HEK293 (cell line): ENCODE data around the gene CRTAP.
A peak's percentile ranks its signal among the peaks of the same experiment; 100 is the strongest.

ENCODE experiments used
- CTCF ChIA-PET: fragments of 350-600 bp; formaldehyde crosslinking; extraction: SDS; loops from one replicate; lab custom pipeline; 2021; ENCODE audit warnings: antibody characterized with exemption; lab: Yijun Ruan, JAX
- POLR2A ChIA-PET: fragments of 300-600 bp; formaldehyde crosslinking; extraction: SDS; loops from one replicate; lab custom pipeline; 2020; ENCODE audit warnings: antibody characterized with exemption, inconsistent platforms; lab: Yijun Ruan, JAX
- H3K27ac ChIP-seq: fragments of 200-500 bp; sonication (Bioruptor generic); 2 replicates; pipeline ENCODE4 v1.5.1; 2014; ENCODE audit warnings: low read depth, low read length, control low read depth, inconsistent platforms; ENCODE audit errors: extremely low read depth
- H3K36me3 ChIP-seq, 2 experiments: fragments of 200-500 bp in 1 of 2; sonication (Bioruptor generic) in 1 of 2; 1 replicate in 1 of 2; 2 replicates in 1 of 2; pipeline ENCODE4 v1.5.1; 2014 to 2017; ENCODE audit warnings: inconsistent platforms in 2 of 2, low read length in 2 of 2; ENCODE audit not compliant: control insufficient read depth in 2 of 2, insufficient read depth in 1 of 2
- H3K4me1 ChIP-seq: fragments of 200-500 bp; sonication (Bioruptor generic); 2 replicates; pipeline ENCODE4 v1.5.1; 2014; ENCODE audit warnings: mild to moderate bottlenecking, low read length, inconsistent platforms; ENCODE audit not compliant: control insufficient read depth, insufficient read depth
- H3K4me3 ChIP-seq: 2 replicates; pipeline ENCODE4 v1.5.1; 2011; ENCODE audit warnings: low read depth, mild to moderate bottlenecking, control low read depth, low read length, moderate library complexity
- H3K9me3 ChIP-seq: fragments of 200-500 bp; sonication (Bioruptor generic); 2 replicates; pipeline ENCODE4 v1.5.1; 2014; ENCODE audit warnings: low read depth, low read length, inconsistent platforms; ENCODE audit not compliant: control insufficient read depth, insufficient read depth
- GLIS2 ChIP-seq: fragments of 450-650 bp; formaldehyde crosslinking; IDR thresholded peaks from 2 replicates; pipeline ENCODE4 v1.5.1; 2016; ENCODE audit warnings: missing biosample characterization, missing genetic modification characterization
- KLF9 ChIP-seq: fragments of 450-650 bp; formaldehyde crosslinking; IDR thresholded peaks from 2 replicates; pipeline ENCODE4 v1.5.1; 2016; ENCODE audit warnings: missing biosample characterization, missing genetic modification characterization, low read depth
- MEIS1 ChIP-seq: sonication (generic); formaldehyde crosslinking; IDR thresholded peaks from 2 replicates; pipeline ENCODE4 v1.8.1; 2022; ENCODE audit warnings: missing genetic modification reagents, mild to moderate bottlenecking, borderline replicate concordance
- MZF1 ChIP-seq: fragments of 450-650 bp; formaldehyde crosslinking; IDR thresholded peaks from 2 replicates; pipeline ENCODE4 v1.5.1; 2017; ENCODE audit warnings: missing biosample characterization, missing genetic modification characterization, borderline replicate concordance
- SALL2 ChIP-seq: fragments of 450-650 bp; formaldehyde crosslinking; IDR thresholded peaks from 2 replicates; pipeline ENCODE4 v1.5.0; 2017; ENCODE audit warnings: missing biosample characterization, mild to moderate bottlenecking, missing genetic modification characterization, borderline replicate concordance
- ZBTB17 ChIP-seq: fragments of 450-650 bp; formaldehyde crosslinking; IDR thresholded peaks from 2 replicates; pipeline ENCODE4 v1.5.1; 2016; ENCODE audit warnings: missing biosample characterization, missing genetic modification characterization
- ZBTB48 ChIP-seq: fragments of 450-650 bp; formaldehyde crosslinking; IDR thresholded peaks from 2 replicates; pipeline ENCODE4 v1.5.1; 2016; ENCODE audit warnings: missing biosample characterization, missing genetic modification characterization
- ZFHX2 ChIP-seq: fragments of 450-650 bp; formaldehyde crosslinking; conservative IDR thresholded peaks from 2 replicates; pipeline ENCODE4 v1.5.1; 2016; ENCODE audit warnings: missing biosample characterization, missing genetic modification characterization
- ZNF140 ChIP-seq: fragments of 450-650 bp; formaldehyde crosslinking; IDR thresholded peaks from 2 replicates; pipeline ENCODE4 v1.5.1; 2016; ENCODE audit warnings: missing biosample characterization, missing genetic modification characterization
- ZNF354C ChIP-seq: fragments of 450-650 bp; formaldehyde crosslinking; IDR thresholded peaks from 2 replicates; pipeline ENCODE4 v1.5.1; 2016; ENCODE audit warnings: missing biosample characterization, missing genetic modification characterization, low read depth, borderline replicate concordance
- ZNF404 ChIP-seq: fragments of 450-650 bp; formaldehyde crosslinking; IDR thresholded peaks from 2 replicates; pipeline ENCODE4 v1.5.1; 2017; ENCODE audit warnings: missing biosample characterization, missing genetic modification characterization
- ZNF423 ChIP-seq: fragments of 450-650 bp; formaldehyde crosslinking; IDR thresholded peaks from 2 replicates; pipeline ENCODE4 v1.5.1; 2016; ENCODE audit warnings: missing biosample characterization, missing genetic modification characterization
- ZNF473 ChIP-seq: fragments of 450-650 bp; formaldehyde crosslinking; IDR thresholded peaks from 2 replicates; pipeline ENCODE4 v1.5.1; 2017; ENCODE audit warnings: missing biosample characterization, missing genetic modification characterization
- ZNF510 ChIP-seq: fragments of 450-650 bp; formaldehyde crosslinking; IDR thresholded peaks from 2 replicates; pipeline ENCODE4 v1.5.1; 2018; ENCODE audit warnings: mild to moderate bottlenecking, missing genetic modification characterization, missing biosample characterization; ENCODE audit not compliant: insufficient replicate concordance
- ZNF514 ChIP-seq: fragments of 450-650 bp; formaldehyde crosslinking; IDR thresholded peaks from 2 replicates; pipeline ENCODE4 v1.5.1; 2016; ENCODE audit warnings: missing biosample characterization, missing genetic modification characterization
- ZNF560 ChIP-seq: fragments of 450-650 bp; formaldehyde crosslinking; IDR thresholded peaks from 2 replicates; pipeline ENCODE4 v1.5.1; 2017; ENCODE audit warnings: missing biosample characterization, missing genetic modification characterization, borderline replicate concordance
- ZNF624 ChIP-seq: fragments of 450-650 bp; formaldehyde crosslinking; IDR thresholded peaks from 2 replicates; pipeline ENCODE4 v1.5.1; 2017; ENCODE audit warnings: missing biosample characterization, missing genetic modification characterization
- ZNF660 ChIP-seq: fragments of 450-650 bp; IDR thresholded peaks from 2 replicates; pipeline ENCODE4 v1.5.1; 2018; ENCODE audit warnings: missing biosample characterization, mild to moderate bottlenecking, missing genetic modification characterization
- ZNF677 ChIP-seq: fragments of 450-650 bp; IDR thresholded peaks from 2 replicates; pipeline ENCODE4 v1.5.0; 2018; ENCODE audit warnings: missing biosample characterization, mild to moderate bottlenecking, missing genetic modification characterization, moderate library complexity
- ZNF785 ChIP-seq: fragments of 450-650 bp; formaldehyde crosslinking; IDR thresholded peaks from 2 replicates; pipeline ENCODE4 v1.5.1; 2016; ENCODE audit warnings: missing biosample characterization, missing genetic modification characterization
- ZNF791 ChIP-seq: fragments of 450-650 bp; formaldehyde crosslinking; IDR thresholded peaks from 2 replicates; pipeline ENCODE4 v1.5.1; 2016; ENCODE audit warnings: missing biosample characterization, missing genetic modification characterization
- ZNF843 ChIP-seq: fragments of 450-650 bp; formaldehyde crosslinking; IDR thresholded peaks from 2 replicates; pipeline ENCODE4 v1.5.1; 2016; ENCODE audit warnings: missing biosample characterization, missing genetic modification characterization
- TF ChIP-seq, protein P1 (sequence below): fragments of 450-650 bp; formaldehyde crosslinking; IDR thresholded peaks from 2 replicates; pipeline ENCODE4 v1.5.1; 2017; ENCODE audit warnings: missing biosample characterization, missing genetic modification characterization
- TF ChIP-seq, protein P2 (sequence below): fragments of 450-650 bp; formaldehyde crosslinking; IDR thresholded peaks from 2 replicates; pipeline ENCODE4 v1.5.1; 2017; ENCODE audit warnings: missing biosample characterization, missing genetic modification characterization
- TF ChIP-seq, protein P3 (sequence below): sonication (generic); formaldehyde crosslinking; IDR thresholded peaks from 2 replicates; pipeline ENCODE4 v1.8.1; 2022; ENCODE audit warnings: mild to moderate bottlenecking, moderate library complexity, missing genetic modification reagents
- TF ChIP-seq, protein P4 (sequence below): fragments of 450-650 bp; formaldehyde crosslinking; IDR thresholded peaks from 2 replicates; pipeline ENCODE4 v1.5.1; 2016; ENCODE audit warnings: missing biosample characterization, missing genetic modification characterization
- TF ChIP-seq, protein P5 (sequence below): fragments of 450-650 bp; formaldehyde crosslinking; IDR thresholded peaks from 2 replicates; pipeline ENCODE4 v1.5.1; 2016; ENCODE audit warnings: missing biosample characterization, missing genetic modification characterization, borderline replicate concordance

The CRTAP gene

DNA sequence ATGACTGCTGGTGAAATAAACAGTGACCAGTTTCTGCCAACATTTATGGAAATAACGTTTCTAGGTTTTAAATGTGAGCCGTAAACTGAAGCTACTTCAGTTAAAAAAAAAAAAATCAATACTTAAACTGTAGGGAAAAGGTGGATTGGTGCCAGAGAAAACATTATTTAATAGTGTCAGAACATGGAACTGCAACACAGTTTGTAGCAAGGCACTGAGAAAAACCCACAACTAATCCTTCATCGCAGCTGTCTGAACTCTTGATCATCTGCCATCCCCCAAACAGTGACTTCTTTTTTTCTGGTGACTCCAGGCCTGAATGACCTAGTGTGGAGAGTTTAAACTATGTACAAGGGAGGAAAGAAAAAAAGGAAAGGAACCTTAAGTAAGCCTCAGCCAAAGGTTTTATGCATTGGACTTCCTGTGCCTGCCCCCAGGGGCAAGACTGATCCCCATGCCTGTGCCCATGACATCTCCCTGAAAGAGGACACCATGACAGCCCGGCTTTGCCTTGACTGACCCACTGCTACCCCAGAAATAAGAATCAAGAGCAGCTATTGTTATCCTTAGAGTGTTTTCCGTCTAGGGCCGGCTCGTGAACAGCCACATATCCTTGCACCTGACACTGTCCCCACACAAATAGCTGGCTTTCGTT, 33.1 kb downstream of the CRTAP start (continued):
- peak; percentile 58 for TF ChIP-seq ZNF843 (tag by site-specific recombination)
- TF ChIP-seq, protein P1, sequence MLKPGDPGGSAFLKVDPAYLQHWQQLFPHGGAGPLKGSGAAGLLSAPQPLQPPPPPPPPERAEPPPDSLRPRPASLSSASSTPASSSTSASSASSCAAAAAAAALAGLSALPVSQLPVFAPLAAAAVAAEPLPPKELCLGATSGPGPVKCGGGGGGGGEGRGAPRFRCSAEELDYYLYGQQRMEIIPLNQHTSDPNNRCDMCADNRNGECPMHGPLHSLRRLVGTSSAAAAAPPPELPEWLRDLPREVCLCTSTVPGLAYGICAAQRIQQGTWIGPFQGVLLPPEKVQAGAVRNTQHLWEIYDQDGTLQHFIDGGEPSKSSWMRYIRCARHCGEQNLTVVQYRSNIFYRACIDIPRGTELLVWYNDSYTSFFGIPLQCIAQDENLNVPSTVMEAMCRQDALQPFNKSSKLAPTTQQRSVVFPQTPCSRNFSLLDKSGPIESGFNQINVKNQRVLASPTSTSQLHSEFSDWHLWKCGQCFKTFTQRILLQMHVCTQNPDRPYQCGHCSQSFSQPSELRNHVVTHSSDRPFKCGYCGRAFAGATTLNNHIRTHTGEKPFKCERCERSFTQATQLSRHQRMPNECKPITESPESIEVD = peak; percentile 90
- TF ChIP-seq MEIS1 (CRISPR knock-in tag) = no peak
- no peak for TF ChIP-seq ZNF791
- no peak for TF ChIP-seq ZNF785
- no peak for TF ChIP-seq ZNF140 (tag by site-specific recombination)
- TF ChIP-seq ZBTB48 (tag by site-specific recombination) = no peak
- TF ChIP-seq, protein P2, sequence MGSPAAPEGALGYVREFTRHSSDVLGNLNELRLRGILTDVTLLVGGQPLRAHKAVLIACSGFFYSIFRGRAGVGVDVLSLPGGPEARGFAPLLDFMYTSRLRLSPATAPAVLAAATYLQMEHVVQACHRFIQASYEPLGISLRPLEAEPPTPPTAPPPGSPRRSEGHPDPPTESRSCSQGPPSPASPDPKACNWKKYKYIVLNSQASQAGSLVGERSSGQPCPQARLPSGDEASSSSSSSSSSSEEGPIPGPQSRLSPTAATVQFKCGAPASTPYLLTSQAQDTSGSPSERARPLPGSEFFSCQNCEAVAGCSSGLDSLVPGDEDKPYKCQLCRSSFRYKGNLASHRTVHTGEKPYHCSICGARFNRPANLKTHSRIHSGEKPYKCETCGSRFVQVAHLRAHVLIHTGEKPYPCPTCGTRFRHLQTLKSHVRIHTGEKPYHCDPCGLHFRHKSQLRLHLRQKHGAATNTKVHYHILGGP (tag by site-specific recombination) = peak; percentile 18; the same call in 1 of the 2 replicates
- TF ChIP-seq KLF9 (tag by site-specific recombination) = no peak
- TF ChIP-seq ZNF473 (tag by site-specific recombination) = no peak
- TF ChIP-seq ZNF404 (tag by site-specific recombination) = no peak
- no peak for TF ChIP-seq ZFHX2 (tag by site-specific recombination)
- no peak for TF ChIP-seq SALL2
- TF ChIP-seq, protein P3, sequence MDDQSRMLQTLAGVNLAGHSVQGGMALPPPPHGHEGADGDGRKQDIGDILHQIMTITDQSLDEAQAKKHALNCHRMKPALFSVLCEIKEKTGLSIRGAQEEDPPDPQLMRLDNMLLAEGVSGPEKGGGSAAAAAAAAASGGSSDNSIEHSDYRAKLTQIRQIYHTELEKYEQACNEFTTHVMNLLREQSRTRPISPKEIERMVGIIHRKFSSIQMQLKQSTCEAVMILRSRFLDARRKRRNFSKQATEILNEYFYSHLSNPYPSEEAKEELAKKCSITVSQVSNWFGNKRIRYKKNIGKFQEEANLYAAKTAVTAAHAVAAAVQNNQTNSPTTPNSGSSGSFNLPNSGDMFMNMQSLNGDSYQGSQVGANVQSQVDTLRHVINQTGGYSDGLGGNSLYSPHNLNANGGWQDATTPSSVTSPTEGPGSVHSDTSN (CRISPR knock-in tag) = no peak
- TF ChIP-seq, protein P4, sequence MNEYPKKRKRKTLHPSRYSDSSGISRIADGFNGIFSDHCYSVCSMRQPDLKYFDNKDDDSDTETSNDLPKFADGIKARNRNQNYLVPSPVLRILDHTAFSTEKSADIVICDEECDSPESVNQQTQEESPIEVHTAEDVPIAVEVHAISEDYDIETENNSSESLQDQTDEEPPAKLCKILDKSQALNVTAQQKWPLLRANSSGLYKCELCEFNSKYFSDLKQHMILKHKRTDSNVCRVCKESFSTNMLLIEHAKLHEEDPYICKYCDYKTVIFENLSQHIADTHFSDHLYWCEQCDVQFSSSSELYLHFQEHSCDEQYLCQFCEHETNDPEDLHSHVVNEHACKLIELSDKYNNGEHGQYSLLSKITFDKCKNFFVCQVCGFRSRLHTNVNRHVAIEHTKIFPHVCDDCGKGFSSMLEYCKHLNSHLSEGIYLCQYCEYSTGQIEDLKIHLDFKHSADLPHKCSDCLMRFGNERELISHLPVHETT (tag by site-specific recombination) = no peak
- no peak for TF ChIP-seq ZNF510 (tag by site-specific recombination)

DNA sequence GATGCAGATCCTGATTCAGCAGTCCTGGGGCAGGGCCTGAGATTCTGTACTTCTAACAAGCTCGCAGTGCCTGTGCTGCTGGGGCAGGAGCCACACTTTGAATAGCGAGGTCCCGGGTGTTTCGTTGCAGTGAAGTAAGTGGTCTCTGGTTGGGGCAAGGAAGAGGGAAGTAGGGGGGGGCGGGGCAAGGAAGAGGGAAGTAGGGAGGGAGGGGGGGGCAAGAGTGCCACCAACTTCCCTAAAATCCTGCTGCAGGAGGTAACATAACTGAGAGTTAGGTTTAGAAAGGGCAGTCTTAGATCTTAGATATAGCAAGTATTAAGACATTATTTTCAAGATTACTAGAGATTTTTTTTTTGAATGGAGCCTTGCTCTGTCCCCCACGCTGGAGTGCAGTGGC, 35.5 kb downstream of the CRTAP start:
- no peak overlapping the region for H3K4me3 ChIP-seq
- H3K4me1 ChIP-seq = 0 out of 2 replicates have a peak, but pooled peaks cover 4% of the 10 kb centered on the region
- POLR2A ChIA-PET = no interaction called here
- peaks cover 0 to 14% of the 10 kb centered on the region in 2 experiments; a peak in 1 of 3 replicates for H3K36me3 ChIP-seq
- no peak overlapping the region for H3K27ac ChIP-seq
- H3K9me3 ChIP-seq = no peaks in the 10 kb centered on the region
- CTCF ChIA-PET = interaction anchor here (0.6 to 1.6 kb wide), 2 partner anchors 142 to 223 kb away, joined by 3 to 6 read pairs; no protein-coding TSS in a partner anchor
- TF ChIP-seq ZNF624 (tag by site-specific recombination) (no peak), GLIS2 (tag by site-specific recombination) (no peak), ZNF677 (tag by site-specific recombination) (no peak), ZNF660 (tag by site-specific recombination) (no peak), ZNF514 (tag by site-specific recombination) (no peak), ZNF560 (no peak), ZNF423 (no peak), MZF1 (tag by site-specific recombination) (no peak), ZBTB17 (tag by site-specific recombination) (no peak), ZNF354C (tag by site-specific recombination) (no peak)
- TF ChIP-seq, protein P5, sequence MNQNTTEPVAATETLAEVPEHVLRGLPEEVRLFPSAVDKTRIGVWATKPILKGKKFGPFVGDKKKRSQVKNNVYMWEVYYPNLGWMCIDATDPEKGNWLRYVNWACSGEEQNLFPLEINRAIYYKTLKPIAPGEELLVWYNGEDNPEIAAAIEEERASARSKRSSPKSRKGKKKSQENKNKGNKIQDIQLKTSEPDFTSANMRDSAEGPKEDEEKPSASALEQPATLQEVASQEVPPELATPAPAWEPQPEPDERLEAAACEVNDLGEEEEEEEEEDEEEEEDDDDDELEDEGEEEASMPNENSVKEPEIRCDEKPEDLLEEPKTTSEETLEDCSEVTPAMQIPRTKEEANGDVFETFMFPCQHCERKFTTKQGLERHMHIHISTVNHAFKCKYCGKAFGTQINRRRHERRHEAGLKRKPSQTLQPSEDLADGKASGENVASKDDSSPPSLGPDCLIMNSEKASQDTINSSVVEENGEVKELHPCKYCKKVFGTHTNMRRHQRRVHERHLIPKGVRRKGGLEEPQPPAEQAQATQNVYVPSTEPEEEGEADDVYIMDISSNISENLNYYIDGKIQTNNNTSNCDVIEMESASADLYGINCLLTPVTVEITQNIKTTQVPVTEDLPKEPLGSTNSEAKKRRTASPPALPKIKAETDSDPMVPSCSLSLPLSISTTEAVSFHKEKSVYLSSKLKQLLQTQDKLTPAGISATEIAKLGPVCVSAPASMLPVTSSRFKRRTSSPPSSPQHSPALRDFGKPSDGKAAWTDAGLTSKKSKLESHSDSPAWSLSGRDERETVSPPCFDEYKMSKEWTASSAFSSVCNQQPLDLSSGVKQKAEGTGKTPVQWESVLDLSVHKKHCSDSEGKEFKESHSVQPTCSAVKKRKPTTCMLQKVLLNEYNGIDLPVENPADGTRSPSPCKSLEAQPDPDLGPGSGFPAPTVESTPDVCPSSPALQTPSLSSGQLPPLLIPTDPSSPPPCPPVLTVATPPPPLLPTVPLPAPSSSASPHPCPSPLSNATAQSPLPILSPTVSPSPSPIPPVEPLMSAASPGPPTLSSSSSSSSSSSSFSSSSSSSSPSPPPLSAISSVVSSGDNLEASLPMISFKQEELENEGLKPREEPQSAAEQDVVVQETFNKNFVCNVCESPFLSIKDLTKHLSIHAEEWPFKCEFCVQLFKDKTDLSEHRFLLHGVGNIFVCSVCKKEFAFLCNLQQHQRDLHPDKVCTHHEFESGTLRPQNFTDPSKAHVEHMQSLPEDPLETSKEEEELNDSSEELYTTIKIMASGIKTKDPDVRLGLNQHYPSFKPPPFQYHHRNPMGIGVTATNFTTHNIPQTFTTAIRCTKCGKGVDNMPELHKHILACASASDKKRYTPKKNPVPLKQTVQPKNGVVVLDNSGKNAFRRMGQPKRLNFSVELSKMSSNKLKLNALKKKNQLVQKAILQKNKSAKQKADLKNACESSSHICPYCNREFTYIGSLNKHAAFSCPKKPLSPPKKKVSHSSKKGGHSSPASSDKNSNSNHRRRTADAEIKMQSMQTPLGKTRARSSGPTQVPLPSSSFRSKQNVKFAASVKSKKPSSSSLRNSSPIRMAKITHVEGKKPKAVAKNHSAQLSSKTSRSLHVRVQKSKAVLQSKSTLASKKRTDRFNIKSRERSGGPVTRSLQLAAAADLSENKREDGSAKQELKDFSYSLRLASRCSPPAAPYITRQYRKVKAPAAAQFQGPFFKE (tag by site-specific recombination) = no peak
